Natural killer cell (primary cell): ENCODE data around the gene KLHL14. TPM values are rescaled to one million over a fixed set of nuclear protein-coding genes. Genes with fewer than 3 reads are reported as not detected.

Experiments
- ATAC-seq, 3 donors: fragments of 150-1000 bp in 2 of 3; fragments of 200-7000 bp in 1 of 3; cut with Tn5 transposase; 1 replicate in 1 of 3; 2 replicates in 2 of 3; pipeline ENCODE4 v1.10.0; 2021; ENCODE audit warnings: mild to moderate bottlenecking in 2 of 3, moderate library complexity in 2 of 3
- DNase-seq, 2 donors: peaks; one replicate each; pipeline versions ENCODE4 v3.0.0 to v3.0.0-alpha.2; 2013 to 2021; ENCODE audit warnings: mixed read lengths in 1 of 2
- H3K27ac ChIP-seq: one replicate; pipeline ENCODE4 v1.5.1; 2013; ENCODE audit warnings: mild to moderate bottlenecking, low read length
- H3K27me3 ChIP-seq: one replicate; pipeline ENCODE4 v1.6.1; 2013; ENCODE audit warnings: low read length; ENCODE audit not compliant: control insufficient read depth, insufficient read depth
- H3K36me3 ChIP-seq: one replicate; pipeline ENCODE4 v1.6.1; 2013; ENCODE audit warnings: low read length; ENCODE audit not compliant: control insufficient read depth, insufficient read depth
- H3K4me1 ChIP-seq: one replicate; pipeline ENCODE4 v1.6.1; 2013; ENCODE audit warnings: low read length; ENCODE audit not compliant: control insufficient read depth, insufficient read depth
- H3K4me3 ChIP-seq: one replicate; pipeline ENCODE4 v1.5.1; 2013; ENCODE audit warnings: low read length
- H3K9me3 ChIP-seq: one replicate; pipeline ENCODE4 v1.6.1; 2013; ENCODE audit warnings: low read length; ENCODE audit not compliant: control insufficient read depth, insufficient read depth
- H3K27ac Mint-ChIP-seq, 2 donors: one replicate each; pipeline ENCODE4 v1.8.0; 2022; ENCODE audit warnings: mild to moderate bottlenecking in 2 of 2, mixed read lengths in 2 of 2, moderate library complexity in 1 of 2
- H3K27me3 Mint-ChIP-seq, 2 donors: one replicate each; pipeline ENCODE4 v1.8.0; 2022; ENCODE audit warnings: low read depth in 2 of 2, mixed read lengths in 2 of 2
- H3K36me3 Mint-ChIP-seq: one replicate; pipeline ENCODE4 v1.8.0; 2022; ENCODE audit warnings: mixed read lengths
- H3K4me1 Mint-ChIP-seq, 2 donors: one replicate each; pipeline ENCODE4 v1.8.0; 2022; ENCODE audit warnings: mixed read lengths in 2 of 2
- H3K4me3 Mint-ChIP-seq: one replicate; pipeline ENCODE4 v1.8.0; 2022; ENCODE audit warnings: mild to moderate bottlenecking, moderate library complexity, mixed read lengths
- H3K9me3 Mint-ChIP-seq, 2 donors: one replicate each; pipeline ENCODE4 v1.8.0; 2022; ENCODE audit warnings: mixed read lengths in 2 of 2
- WGBS: methylation state at CpG from one replicate; pipeline ENCODE4 v1.1.7; 2013; ENCODE audit warnings: missing lambda C conversion rate; ENCODE audit not compliant: insufficient coverage; 5-methylcytosine and 5-hydroxymethylcytosine counted together
- intact Hi-C: fragments of 100-400 bp; cut with micrococcal nuclease; formaldehyde crosslinking; loops from one replicate; pipeline ENCODE4 v1.14.2; 2022
- total RNA-seq, 4 donors: library from RNA; stranded (reverse); fragments of 120-200 nt in 1 of 4; gene quantifications; one replicate each; pipeline versions ENCODE4 v1.2.3 to v1.2.4, GENCODE V29; 2013 to 2022
- TF ChIP-seq, protein P1 (sequence below): fragments of 200-600 bp; IDR thresholded peaks from one replicate; pipeline ENCODE4 v1.8.0; 2022; ENCODE audit warnings: antibody characterized with exemption

Gene KLHL14
- total RNA-seq, 3 donors from 2014 or later (not counting 1 experiment from before 2014, with no cell fraction given): 0.26 to 0.28 TPM; not detected in 1

DNA sequence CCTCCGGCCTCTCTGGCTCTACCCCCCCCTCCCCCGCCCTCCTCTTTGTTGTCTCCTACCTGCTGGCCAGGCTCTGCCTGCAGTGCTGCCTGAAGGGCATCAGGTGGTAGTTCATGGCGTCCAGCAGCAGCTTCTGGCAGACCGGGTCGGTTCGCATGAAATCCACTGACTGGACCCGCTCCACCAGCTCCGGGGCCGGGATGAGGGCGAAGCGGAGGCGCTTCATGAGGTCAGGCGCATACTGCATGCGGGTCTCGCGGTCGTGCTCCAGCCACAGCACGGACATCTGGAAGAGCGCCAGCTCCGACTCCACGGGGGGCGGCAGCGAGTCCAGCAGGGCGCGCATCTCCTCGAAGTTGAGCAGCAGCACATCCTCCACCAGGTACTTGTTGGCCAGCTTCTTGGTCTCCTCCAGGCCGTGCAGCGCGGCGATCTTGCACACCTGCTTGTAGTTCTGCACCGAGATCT, 3.2 kb downstream of the KLHL14 start:
- peaks cover 0 to 4% of the 10 kb centered on the region in 2 donors for H3K9me3 Mint-ChIP-seq
- Histone ChIP-seq H3K27me3 (peaks cover 16% of the 10 kb centered on the region), H3K36me3 (no peaks in the 10 kb centered on the region), H3K4me1 (no peaks in the 10 kb centered on the region), H3K4me3 (peak overlapping the region; percentile 47), H3K9me3 (no peaks in the 10 kb centered on the region), H3K27ac (no peak overlapping the region)
- peaks cover 17 to 40% of the 10 kb centered on the region in 2 donors for H3K27me3 Mint-ChIP-seq
- 5% methylated on average over 31 of the region's 31 CpGs for WGBS
- no peaks in the 10 kb centered on the region for H3K4me1 Mint-ChIP-seq
- H3K4me3 Mint-ChIP-seq: no peak overlapping the region
- no peak for DNase-seq
- ATAC-seq: no peak
- TF ChIP-seq, protein P1, sequence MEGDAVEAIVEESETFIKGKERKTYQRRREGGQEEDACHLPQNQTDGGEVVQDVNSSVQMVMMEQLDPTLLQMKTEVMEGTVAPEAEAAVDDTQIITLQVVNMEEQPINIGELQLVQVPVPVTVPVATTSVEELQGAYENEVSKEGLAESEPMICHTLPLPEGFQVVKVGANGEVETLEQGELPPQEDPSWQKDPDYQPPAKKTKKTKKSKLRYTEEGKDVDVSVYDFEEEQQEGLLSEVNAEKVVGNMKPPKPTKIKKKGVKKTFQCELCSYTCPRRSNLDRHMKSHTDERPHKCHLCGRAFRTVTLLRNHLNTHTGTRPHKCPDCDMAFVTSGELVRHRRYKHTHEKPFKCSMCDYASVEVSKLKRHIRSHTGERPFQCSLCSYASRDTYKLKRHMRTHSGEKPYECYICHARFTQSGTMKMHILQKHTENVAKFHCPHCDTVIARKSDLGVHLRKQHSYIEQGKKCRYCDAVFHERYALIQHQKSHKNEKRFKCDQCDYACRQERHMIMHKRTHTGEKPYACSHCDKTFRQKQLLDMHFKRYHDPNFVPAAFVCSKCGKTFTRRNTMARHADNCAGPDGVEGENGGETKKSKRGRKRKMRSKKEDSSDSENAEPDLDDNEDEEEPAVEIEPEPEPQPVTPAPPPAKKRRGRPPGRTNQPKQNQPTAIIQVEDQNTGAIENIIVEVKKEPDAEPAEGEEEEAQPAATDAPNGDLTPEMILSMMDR: no peak
- H3K27ac Mint-ChIP-seq: no peak overlapping the region
- no peaks in the 10 kb centered on the region for H3K36me3 Mint-ChIP-seq
- intact Hi-C loops: no loop called here

DNA sequence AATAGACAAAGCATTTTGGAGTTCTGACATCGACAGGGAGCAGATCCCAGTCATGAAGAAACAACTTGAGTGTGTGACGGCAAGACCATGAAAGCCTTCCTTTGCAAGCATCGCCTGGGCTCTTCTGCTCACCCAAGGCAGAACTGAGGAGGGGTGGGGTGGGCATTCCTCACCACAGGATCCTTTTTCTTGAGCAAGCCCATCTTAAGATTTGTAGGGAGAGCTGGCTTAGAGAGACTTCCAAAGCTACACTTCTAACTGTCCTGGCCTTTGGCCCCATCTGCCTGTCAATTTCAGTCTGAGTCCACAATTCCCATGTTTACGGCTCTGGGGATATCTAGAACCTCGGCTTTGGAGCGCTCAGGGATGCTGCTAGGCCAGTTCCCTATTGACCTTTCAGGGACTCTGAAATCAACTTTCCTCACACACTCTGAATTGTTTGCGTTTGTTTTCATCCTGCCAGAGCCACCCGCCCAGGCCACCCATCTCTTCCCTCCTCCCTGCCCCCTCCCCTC, 3.7 kb downstream of the KLHL14 start:
- no peak overlapping the region for H3K4me3 Mint-ChIP-seq
- intact Hi-C loops: no loop called here
- no peak for DNase-seq
- no peak overlapping the region for H3K27ac Mint-ChIP-seq
- H3K27me3 ChIP-seq: peaks cover 16% of the 10 kb centered on the region
- H3K4me1 ChIP-seq: no peaks in the 10 kb centered on the region
- H3K4me1 Mint-ChIP-seq: no peaks in the 10 kb centered on the region
- TF ChIP-seq, protein P1: no peak
- 25% methylated on average over 8 of the region's 8 CpGs for WGBS
- H3K9me3 ChIP-seq: no peaks in the 10 kb centered on the region
- H3K9me3 Mint-ChIP-seq: peaks cover 0 to 2% of the 10 kb centered on the region in 2 donors
- H3K36me3 ChIP-seq: no peaks in the 10 kb centered on the region
- peak overlapping the region; percentile 47 for H3K4me3 ChIP-seq
- no peaks in the 10 kb centered on the region for H3K36me3 Mint-ChIP-seq
- peaks cover 16 to 35% of the 10 kb centered on the region in 2 donors for H3K27me3 Mint-ChIP-seq
- H3K27ac ChIP-seq: no peak overlapping the region
- ATAC-seq: no peak

- Mint-ChIP-seq H3K27me3 (peaks cover 6 to 17% of the 10 kb centered on the region in 2 donors), H3K9me3 (no peaks in the 10 kb centered on the region), H3K4me3 (no peak overlapping the region), H3K36me3 (no peaks in the 10 kb centered on the region), H3K27ac (no peak overlapping the region), H3K4me1 (no peaks in the 10 kb centered on the region)
- ATAC-seq: no peak
- Histone ChIP-seq H3K4me3 (no peak overlapping the region), H3K9me3 (no peaks in the 10 kb centered on the region), H3K27me3 (peaks cover 14% of the 10 kb centered on the region), H3K4me1 (no peaks in the 10 kb centered on the region), H3K27ac (no peak overlapping the region), H3K36me3 (no peaks in the 10 kb centered on the region)
- intact Hi-C loops: no loop called here
- DNase-seq: no peak
- WGBS: 74% methylated on average over 3 of the region's 3 CpGs
- TF ChIP-seq, protein P1: no peak
Observed at GRCh38 chr18:32767400-32767799, 5.4 kb downstream of the KLHL14 start.
